ENCODE measurements around the gene NPAS3.

GRCh38 chr14:33393895-33394368, 455.3 kb downstream of the NPAS3 start:
- no peak for TF ChIP-seq CTCF (IDR thresholded peaks at IDR 0.05; ENCODE audit: borderline replicate concordance, extremely low read depth, low read length, poor library complexity, severe bottlenecking)
- TF ChIP-seq EZH2 (IDR thresholded peaks at IDR 0.05; ENCODE audit: borderline replicate concordance, low read depth, low read length, severe bottlenecking), result no peak

All from DND-41 (cell line).